GM19025 (cell line): Measurements from ENCODE around the gene TMEM179.
"Not testable (repeated sequence)": the region's sequence is repeated elsewhere in the genome, so short reads cannot be mapped to it uniquely, and the experiment has no call there.

Source experiments
- ATAC-seq: cut with Tn5 transposase; IDR thresholded peaks from one replicate; pipeline ENCODE4 v1.9.1; 2021; ENCODE audit warnings: mild to moderate bottlenecking, low read depth, moderate library complexity; ENCODE audit not compliant: unreplicated experiment

Gene TMEM179

GRCh38 chr14:104604458-104605449, at the start of gene TMEM179:
Gene TMEM179 (minus strand): TSS chr14:104604772. CDS start chr14:104604741, 31 bp downstream.
- ATAC-seq: no peak

GRCh38 chr14:104654119-104654518, 49.5 kb upstream of the TMEM179 start:
- ATAC-seq: no peak

GRCh38 chr14:104653130-104653920, 48.8 kb upstream of the TMEM179 start:
- not testable (repeated sequence) for ATAC-seq

- ATAC-seq: no peak
Measured at GRCh38 chr14:104652386-104652785, 47.8 kb upstream of the TMEM179 start.

- no peak for ATAC-seq
Measured at GRCh38 chr14:104651876-104652260, 47.3 kb upstream of the TMEM179 start.

GRCh38 chr14:104650981-104651875, 46.7 kb upstream of the TMEM179 start:
- ATAC-seq: no peak

GRCh38 chr14:104650057-104650980, 45.7 kb upstream of the TMEM179 start:
- ATAC-seq: no peak

- ATAC-seq: no peak
Measured at GRCh38 chr14:104647467-104648043, 43.0 kb upstream of the TMEM179 start.

GRCh38 chr14:104644656-104645378, 40.2 kb upstream of the TMEM179 start:
- ATAC-seq: no peak

GRCh38 chr14:104644091-104644635, 39.6 kb upstream of the TMEM179 start:
- no peak for ATAC-seq

GRCh38 chr14:104643306-104643705, 38.7 kb upstream of the TMEM179 start:
- ATAC-seq: no peak

- no peak for ATAC-seq
Measured at GRCh38 chr14:104642540-104642868, 37.9 kb upstream of the TMEM179 start.

GRCh38 chr14:104641753-104642539, 37.4 kb upstream of the TMEM179 start:
- ATAC-seq: no peak

GRCh38 chr14:104640681-104641080, 36.1 kb upstream of the TMEM179 start:
- ATAC-seq: no peak

GRCh38 chr14:104639885-104640548, 35.4 kb upstream of the TMEM179 start:
- ATAC-seq: no peak

- ATAC-seq: no peak
Measured at GRCh38 chr14:104639471-104639870, 34.9 kb upstream of the TMEM179 start.

GRCh38 chr14:104638927-104639450, 34.4 kb upstream of the TMEM179 start:
- ATAC-seq: no peak
